ENCODE measurements around the gene UPF3B.
A peak's percentile ranks its signal among the peaks of the same experiment; 100 is the strongest.

Gene UPF3B

DNA sequence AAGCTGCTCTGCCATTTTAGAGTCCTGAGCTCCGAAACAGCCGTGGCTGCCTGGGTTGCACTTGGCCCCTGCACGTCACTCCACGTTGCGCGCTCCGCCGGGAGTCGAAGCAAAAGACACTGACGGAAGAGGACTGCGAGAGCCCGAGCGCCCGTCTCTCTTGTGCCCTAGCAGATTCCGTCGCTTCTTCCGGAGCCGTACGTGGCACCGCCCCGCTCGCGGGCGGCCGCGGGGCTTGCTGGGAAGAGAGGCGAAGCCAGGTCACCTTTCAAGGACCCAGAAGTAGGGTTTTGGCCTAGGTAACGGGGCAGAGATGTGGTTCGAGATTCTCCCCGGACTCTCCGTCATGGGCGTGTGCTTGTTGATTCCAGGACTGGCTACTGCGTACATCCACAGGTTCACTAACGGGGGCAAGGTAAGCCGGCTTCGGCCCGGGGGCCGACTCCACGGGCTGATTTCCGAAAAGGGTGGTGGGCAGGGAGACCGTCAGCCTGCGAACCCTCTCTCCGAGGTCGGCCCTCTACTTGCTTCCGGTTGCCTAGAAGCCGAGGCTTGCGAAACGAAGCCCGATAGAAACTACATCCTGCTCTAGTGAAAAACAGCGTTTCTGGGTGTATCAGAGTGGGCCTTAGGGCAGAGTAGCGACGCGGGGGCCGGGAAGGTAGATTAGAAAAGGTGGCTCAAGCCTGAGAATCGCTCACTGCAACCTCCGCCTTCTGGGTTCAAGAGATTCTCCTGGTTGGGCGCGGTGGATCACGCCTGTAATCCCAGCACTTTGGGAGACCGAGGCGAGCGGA, 19.0 kb upstream of the UPF3B start, which contains the start of the genes NDUFA1 and RNF113A:
NDUFA1 (plus strand) TSS at position 234 of the 797 bp plus-strand sequence; CDS start at position 314, 80 bp downstream.
RNF113A (minus strand) TSS at position 135 of the 797 bp plus-strand sequence; CDS start at position 15, 120 bp downstream.
- in situ Hi-C loops (cut with HindIII; ENCODE audit: low sequenced_read_pairs), result no loop called here
- peak within 1 kb of the TSS; percentile 71 for H3K4me3 ChIP-seq (ENCODE audit: low read depth, low read length)
- DNase-seq (ENCODE audit: low read depth, low spot score), result peak; percentile 84
- TF ChIP-seq, protein P1, sequence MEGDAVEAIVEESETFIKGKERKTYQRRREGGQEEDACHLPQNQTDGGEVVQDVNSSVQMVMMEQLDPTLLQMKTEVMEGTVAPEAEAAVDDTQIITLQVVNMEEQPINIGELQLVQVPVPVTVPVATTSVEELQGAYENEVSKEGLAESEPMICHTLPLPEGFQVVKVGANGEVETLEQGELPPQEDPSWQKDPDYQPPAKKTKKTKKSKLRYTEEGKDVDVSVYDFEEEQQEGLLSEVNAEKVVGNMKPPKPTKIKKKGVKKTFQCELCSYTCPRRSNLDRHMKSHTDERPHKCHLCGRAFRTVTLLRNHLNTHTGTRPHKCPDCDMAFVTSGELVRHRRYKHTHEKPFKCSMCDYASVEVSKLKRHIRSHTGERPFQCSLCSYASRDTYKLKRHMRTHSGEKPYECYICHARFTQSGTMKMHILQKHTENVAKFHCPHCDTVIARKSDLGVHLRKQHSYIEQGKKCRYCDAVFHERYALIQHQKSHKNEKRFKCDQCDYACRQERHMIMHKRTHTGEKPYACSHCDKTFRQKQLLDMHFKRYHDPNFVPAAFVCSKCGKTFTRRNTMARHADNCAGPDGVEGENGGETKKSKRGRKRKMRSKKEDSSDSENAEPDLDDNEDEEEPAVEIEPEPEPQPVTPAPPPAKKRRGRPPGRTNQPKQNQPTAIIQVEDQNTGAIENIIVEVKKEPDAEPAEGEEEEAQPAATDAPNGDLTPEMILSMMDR (IDR thresholded peaks at IDR 0.05; ENCODE audit: low read depth, low read length), result no peak

DNA sequence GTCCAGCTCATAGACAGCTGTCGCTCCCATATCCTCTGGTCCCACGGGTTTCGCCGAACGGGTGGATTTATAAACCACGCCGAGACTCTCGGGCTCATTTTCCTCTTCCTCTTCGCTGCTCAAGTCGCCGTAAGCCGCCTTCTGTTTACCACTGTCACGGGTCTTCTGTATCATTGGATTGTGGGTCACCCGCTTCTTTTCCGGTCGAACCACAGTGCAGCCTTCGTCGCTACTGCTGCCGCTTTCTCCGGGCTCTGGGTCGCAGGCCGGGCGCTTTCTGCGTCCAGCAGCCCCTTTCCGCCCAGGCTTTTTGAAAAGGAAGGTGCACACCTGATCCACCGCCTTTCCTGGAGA, 18.5 kb upstream of the UPF3B start:
- peak; percentile 8 for DNase-seq (ENCODE audit: low read depth, low spot score)
- peak overlapping the region; percentile 71 for H3K4me3 ChIP-seq (ENCODE audit: low read depth, low read length)
- in situ Hi-C loops (cut with HindIII; ENCODE audit: low sequenced_read_pairs), result no loop called here
- TF ChIP-seq, protein P1 (IDR thresholded peaks at IDR 0.05; ENCODE audit: low read depth, low read length), result no peak

DNA sequence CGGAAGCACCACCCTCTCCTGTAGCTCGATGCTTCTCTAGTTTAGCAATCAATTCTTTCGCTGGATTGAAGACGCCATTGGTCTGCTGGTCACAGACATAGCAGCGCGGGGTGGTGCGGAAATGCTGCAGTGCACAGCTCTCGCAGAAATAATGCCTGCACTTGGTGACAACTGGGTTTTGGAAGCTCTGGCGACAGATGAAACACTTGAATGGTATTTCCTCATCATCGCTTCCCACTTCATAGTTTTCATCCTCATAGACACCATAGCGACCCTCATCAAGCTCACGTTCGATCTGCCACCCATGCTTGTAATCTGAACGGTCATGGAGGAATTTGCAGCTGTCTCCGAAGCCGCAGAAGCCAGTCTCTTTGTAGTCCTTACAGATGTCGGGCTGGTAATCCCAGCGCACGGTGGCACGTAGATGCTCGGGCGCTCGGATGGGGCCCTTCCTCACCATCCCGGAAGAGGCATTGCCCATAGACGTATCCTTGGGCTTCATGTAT, 17.9 kb upstream of the UPF3B start:
- TF ChIP-seq, protein P1 (IDR thresholded peaks at IDR 0.05; ENCODE audit: low read depth, low read length), result no peak

DNA sequence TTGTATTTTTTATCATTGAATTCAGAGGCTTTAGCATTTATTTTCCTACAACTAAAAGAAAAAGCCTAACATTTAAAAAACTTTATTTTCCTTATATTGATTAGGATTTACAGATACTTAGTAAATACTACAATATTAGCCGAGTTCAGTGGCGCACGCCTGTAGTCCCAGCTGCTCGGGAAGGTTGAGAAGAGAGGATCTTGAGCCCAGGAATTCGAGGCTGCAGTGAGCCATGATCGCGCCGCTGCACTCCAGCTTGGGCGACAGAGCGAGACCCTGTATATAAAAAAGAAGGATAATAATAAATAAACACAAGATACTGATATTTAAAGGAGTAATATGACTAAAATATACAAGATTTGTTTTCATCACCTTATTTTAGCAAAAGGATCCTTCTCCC, 681 bp upstream of the UPF3B start:
- no peak for DNase-seq (ENCODE audit: low read depth, low spot score)
- H3K4me3 ChIP-seq (ENCODE audit: low read depth, low read length), result peak overlapping the region; percentile 43
- TF ChIP-seq, protein P1 (IDR thresholded peaks at IDR 0.05; ENCODE audit: low read depth, low read length), result no peak
- in situ Hi-C loops (cut with HindIII; ENCODE audit: low sequenced_read_pairs), result no loop called here

More for the DNA sequence above, 17.9 kb upstream of the UPF3B start:
- peak; percentile 17 for DNase-seq (ENCODE audit: low read depth, low spot score)
- H3K4me3 ChIP-seq (ENCODE audit: low read depth, low read length), result peak overlapping the region; percentile 71
- in situ Hi-C loops (cut with HindIII; ENCODE audit: low sequenced_read_pairs), result no loop called here

DNA sequence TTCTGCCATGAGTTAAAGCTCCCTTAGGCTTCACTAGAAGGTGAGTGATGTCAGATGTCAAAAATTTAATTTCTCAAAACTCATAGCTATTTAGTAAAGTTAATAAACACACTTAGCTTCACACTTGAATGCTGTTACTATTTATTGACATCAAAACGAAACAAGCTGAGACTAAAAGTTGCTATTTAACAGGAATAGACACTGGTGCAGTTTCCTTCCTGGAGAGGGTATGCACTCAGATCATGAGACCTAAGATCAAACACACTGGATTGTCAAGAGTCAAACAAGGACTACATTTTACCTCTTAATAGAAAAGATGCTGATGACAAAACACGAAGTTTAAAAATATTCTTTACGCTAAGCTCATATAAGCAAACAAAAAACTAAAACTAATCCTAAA, 18.9 kb downstream of the UPF3B start:
- DNase-seq (ENCODE audit: low read depth, low spot score), result no peak
- TF ChIP-seq, protein P1 (IDR thresholded peaks at IDR 0.05; ENCODE audit: low read depth, low read length), result no peak
- in situ Hi-C loops (cut with HindIII; ENCODE audit: low sequenced_read_pairs), result no loop called here
- no peak overlapping the region for H3K4me3 ChIP-seq (ENCODE audit: low read depth, low read length)

DNA sequence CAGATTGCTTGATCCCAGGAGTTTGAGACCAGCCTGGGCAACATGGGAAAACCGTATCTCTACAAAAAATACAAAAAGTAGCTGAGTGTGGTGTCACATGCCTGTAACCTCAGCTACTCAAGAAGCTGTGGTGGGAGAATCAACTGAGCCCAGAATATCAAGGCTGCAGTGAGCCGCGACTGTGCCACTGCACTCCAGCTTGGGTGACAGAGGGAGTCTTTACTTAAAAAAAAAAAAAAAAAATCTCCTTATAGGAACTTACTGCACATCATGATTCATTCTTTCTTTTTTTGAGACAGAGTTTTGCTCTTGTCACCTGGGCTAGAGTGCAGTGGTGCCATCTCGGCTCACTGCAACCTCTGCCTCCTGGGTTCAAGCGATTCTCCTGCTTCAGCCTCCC, 24.3 kb downstream of the UPF3B start:
- DNase-seq (ENCODE audit: low read depth, low spot score), result no peak
- in situ Hi-C loops (cut with HindIII; ENCODE audit: low sequenced_read_pairs), result no loop called here
- TF ChIP-seq, protein P1 (IDR thresholded peaks at IDR 0.05; ENCODE audit: low read depth, low read length), result no peak

More for the DNA sequence above, 24.3 kb downstream of the UPF3B start:
- no peak overlapping the region for H3K4me3 ChIP-seq (ENCODE audit: low read depth, low read length)

Data from astrocyte of the spinal cord (primary cell).